Gastroesophageal sphincter (tissue), 4 donors: Measurements from ENCODE around the gene ARSI. TPM values are rescaled to one million over a fixed set of nuclear protein-coding genes. Genes with fewer than 3 reads are reported as not detected.

Experiments used
- ATAC-seq: fragments of 150-250 bp; one replicate; pipeline ENCODE4 v1.9.1; 2016; ENCODE audit warnings: mild to moderate bottlenecking, moderate library complexity
- H3K27ac ChIP-seq, 4 donors: fragments of 200-600 bp; sonication (generic) in 3 of 4; 1 replicate in 3 of 4; 2 replicates in 1 of 4; pipeline ENCODE4 v1.5.1; 2016 to 2019
- H3K27me3 ChIP-seq: fragments of 200-600 bp; sonication (generic); one replicate; pipeline ENCODE4 v1.5.1; 2019
- H3K36me3 ChIP-seq, 2 donors: fragments of 200-600 bp; sonication (generic); one replicate each; pipeline ENCODE4 v1.5.1; 2019; ENCODE audit warnings: control low read depth in 1 of 2
- H3K4me1 ChIP-seq, 3 donors: fragments of 200-600 bp; sonication (generic); 1 replicate in 2 of 3; 2 replicates in 1 of 3; pipeline ENCODE4 v1.5.1; 2016 to 2019; ENCODE audit warnings: control low read depth in 2 of 3
- H3K4me3 ChIP-seq, 2 donors: fragments of 200-600 bp; sonication (generic); one replicate each; pipeline ENCODE4 v1.5.1; 2019; ENCODE audit warnings: mild to moderate bottlenecking in 1 of 2, moderate library complexity in 1 of 2
- H3K9me3 ChIP-seq, 3 donors: fragments of 200-600 bp; sonication (generic); one replicate each; pipeline ENCODE4 v1.5.1; 2017 to 2019; ENCODE audit warnings: control low read depth in 2 of 3
- CTCF ChIP-seq, 4 experiments: fragments of 200-600 bp in 2 of 4; fragments of 450-650 bp in 2 of 4; sonication (generic) in 1 of 4; IDR thresholded peaks; one replicate each; pipeline ENCODE4 v1.5.1; 2017 to 2019; ENCODE audit warnings: antibody characterized with exemption in 4 of 4, mild to moderate bottlenecking in 2 of 4, moderate library complexity in 2 of 4
- EP300 ChIP-seq: sonication (generic); formaldehyde crosslinking; IDR thresholded peaks from one replicate; pipeline ENCODE4 v1.6.1; 2017; ENCODE audit warnings: antibody characterized with exemption, mild to moderate bottlenecking
- POLR2A ChIP-seq, 2 donors: fragments of 450-650 bp; IDR thresholded peaks; one replicate each; pipeline ENCODE4 v1.6.1; 2017; ENCODE audit warnings: antibody characterized with exemption in 2 of 2, mild to moderate bottlenecking in 2 of 2, moderate library complexity in 1 of 2
- POLR2AphosphoS5 ChIP-seq: sonication (generic); formaldehyde crosslinking; IDR thresholded peaks from one replicate; pipeline ENCODE4 v1.6.1; 2017; ENCODE audit warnings: antibody characterized with exemption
- WGBS, 2 donors: methylation state at CpG; one replicate each; pipeline ENCODE4 v1.1.5; 2018; ENCODE audit warnings: low coverage in 1 of 2; 5-methylcytosine and 5-hydroxymethylcytosine counted together
- total RNA-seq, 4 donors: library from RNA; depleted of rRNA; stranded (reverse); fragments of >200 nt; gene quantifications; one replicate each; pipeline ENCODE4 v1.1.0, GENCODE V29; 2016

ARSI gene
- total RNA-seq, 4 donors from 2014 or later = 3.1 to 11.6 (median 6.8) TPM

DNA sequence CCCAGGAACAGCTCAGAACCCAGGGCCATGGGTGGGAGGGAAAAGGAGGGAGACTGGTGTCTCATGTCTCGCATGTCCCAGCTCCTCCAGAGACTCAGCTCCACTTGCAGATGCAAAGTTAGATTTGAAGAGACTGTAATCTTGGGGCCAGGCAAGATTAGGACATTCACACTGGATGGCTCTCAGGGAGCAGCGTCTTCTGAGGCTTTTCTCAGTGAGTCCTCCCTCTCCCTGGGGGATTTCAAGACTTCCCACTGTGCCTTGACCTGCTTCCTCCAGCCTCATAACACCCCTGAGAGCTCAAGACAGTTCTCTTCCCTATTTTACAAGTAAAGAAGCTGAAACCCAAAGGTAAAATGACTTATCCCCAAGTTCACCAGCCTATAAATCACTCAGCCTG, 44.3 kb upstream of the ARSI start:
- H3K36me3 ChIP-seq = no peaks in the 10 kb centered on the region
- WGBS, 2 donors = 80 to 100% methylated on average over 1 to 2 of the region's 2 CpGs
- peaks cover 0 to 14% (median 0%) of the 10 kb centered on the region in 3 donors for H3K4me1 ChIP-seq
- H3K27ac ChIP-seq = no peak overlapping the region
- H3K9me3 ChIP-seq = no peaks in the 10 kb centered on the region
- TF ChIP-seq EP300 (no peak), CTCF (IDR thresholded peaks at IDR 0.05) (no peak), POLR2AphosphoS5 (no peak), POLR2A (IDR thresholded peaks at IDR 0.05) (no peak)
- no peak for ATAC-seq
- H3K27me3 ChIP-seq = no peaks in the 10 kb centered on the region
- no peak overlapping the region for H3K4me3 ChIP-seq

- H3K4me3 ChIP-seq = no peak overlapping the region
- H3K36me3 ChIP-seq = no peaks in the 10 kb centered on the region
- H3K4me1 ChIP-seq = peaks cover 0 to 14% (median 0%) of the 10 kb centered on the region in 3 donors
- ATAC-seq = no peak
- TF ChIP-seq POLR2AphosphoS5 (no peak), POLR2A (IDR thresholded peaks at IDR 0.05) (no peak), EP300 (no peak), CTCF (IDR thresholded peaks at IDR 0.05) (no peak)
- H3K9me3 ChIP-seq = no peaks in the 10 kb centered on the region
- H3K27ac ChIP-seq = no peak overlapping the region
- no peaks in the 10 kb centered on the region for H3K27me3 ChIP-seq
- 100% methylated on average over 2 of the region's 6 CpGs; no CpG with 5 or more reads in 1 of the 2 donors for WGBS, 2 donors
Measured at GRCh38 chr5:150346592-150346991, 43.9 kb upstream of the ARSI start.

DNA sequence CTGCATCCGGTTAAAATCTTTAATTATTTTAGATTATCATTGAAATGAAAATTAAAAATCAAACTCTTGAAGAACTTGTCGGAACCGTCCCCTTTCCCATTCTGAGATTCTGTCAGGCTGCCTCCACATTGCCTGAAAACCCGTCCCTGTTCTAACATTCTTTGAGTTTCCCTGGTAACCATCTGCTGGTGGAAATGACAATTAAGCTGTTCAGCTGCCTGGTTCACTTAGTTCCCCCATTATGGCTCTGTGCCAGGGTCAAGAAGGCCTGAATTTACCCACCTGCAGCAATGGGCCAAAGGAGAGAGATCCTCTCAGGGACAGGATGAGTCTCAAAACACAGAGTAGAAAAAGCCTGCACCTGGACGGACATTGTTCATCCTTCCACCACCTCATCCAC, 43.0 kb upstream of the ARSI start:
- WGBS, 2 donors = 77 to 78% methylated on average over 5 of the region's 5 CpGs
- no peak for TF ChIP-seq POLR2A (IDR thresholded peaks at IDR 0.05)
- TF ChIP-seq EP300 = no peak
- no peak for TF ChIP-seq POLR2AphosphoS5
- TF ChIP-seq CTCF (IDR thresholded peaks at IDR 0.05) = no peak
- no peak overlapping the region for H3K27ac ChIP-seq
- H3K36me3 ChIP-seq = no peaks in the 10 kb centered on the region
- H3K27me3 ChIP-seq = no peaks in the 10 kb centered on the region
- ATAC-seq = no peak
- H3K4me3 ChIP-seq = no peak overlapping the region
- H3K9me3 ChIP-seq = no peaks in the 10 kb centered on the region
- peaks cover 0 to 6% (median 0%) of the 10 kb centered on the region in 3 donors for H3K4me1 ChIP-seq

- Histone ChIP-seq H3K4me3 (no peak overlapping the region), H3K36me3 (no peaks in the 10 kb centered on the region), H3K4me1 (no peaks in the 10 kb centered on the region), H3K9me3 (no peaks in the 10 kb centered on the region), H3K27ac (no peak overlapping the region), H3K27me3 (no peaks in the 10 kb centered on the region)
- TF ChIP-seq CTCF (IDR thresholded peaks at IDR 0.05) (no peak), POLR2AphosphoS5 (no peak), EP300 (no peak), POLR2A (IDR thresholded peaks at IDR 0.05) (no peak)
- 80 to 82% methylated on average over 3 to 5 of the region's 7 CpGs for WGBS, 2 donors
- ATAC-seq = no peak
Measured at GRCh38 chr5:150343994-150344631, 41.4 kb upstream of the ARSI start.

- H3K27ac ChIP-seq = no peak overlapping the region
- no peak for TF ChIP-seq CTCF (IDR thresholded peaks at IDR 0.05)
- no peak for TF ChIP-seq POLR2AphosphoS5
- no peak for TF ChIP-seq POLR2A (IDR thresholded peaks at IDR 0.05)
- no peak for TF ChIP-seq EP300
- no peaks in the 10 kb centered on the region for H3K4me1 ChIP-seq
- no peak for ATAC-seq
- no peaks in the 10 kb centered on the region for H3K9me3 ChIP-seq
- 90 to 100% methylated on average over 2 of the region's 5 CpGs for WGBS, 2 donors
- H3K27me3 ChIP-seq = no peaks in the 10 kb centered on the region
- no peaks in the 10 kb centered on the region for H3K36me3 ChIP-seq
- H3K4me3 ChIP-seq = no peak overlapping the region
Measured at GRCh38 chr5:150342583-150342982, 39.9 kb upstream of the ARSI start.
